Measurements from ENCODE around the gene EIPR1.

GRCh38 chr2:3254442-3254941 is 123.1 kb downstream of the EIPR1 start:
- TF ChIP-seq CTCF (conservative IDR thresholded peaks at IDR 0.05 in 1 of 2, IDR thresholded peaks at IDR 0.05 in 1 of 2; ENCODE audit: extremely low read depth in 1 of 2, insufficient read depth in 1 of 2, low read depth in 1 of 2, low read length in 2 of 2): no peak
- no peak for TF ChIP-seq EZH2 (IDR thresholded peaks at IDR 0.05; ENCODE audit: borderline replicate concordance, low read length)

Data from mammary epithelial cell (primary cell).